Hepatocyte (in vitro differentiated cells): ENCODE results near the gene CRYBA4. TPM values are rescaled to one million over a fixed set of nuclear protein-coding genes. Genes with fewer than 3 reads are reported as not detected.

Source experiments
- DNase-seq: peaks from one replicate; pipeline ENCODE4 v3.0.0-alpha.2; 2016; ENCODE audit warnings: low spot score
- H2AFZ ChIP-seq: fragments of 200-600 bp; sonication (generic); 2 replicates; pipeline ENCODE4 v1.6.0; 2016; ENCODE audit warnings: antibody characterized with exemption, mild to moderate bottlenecking
- H3K27ac ChIP-seq: fragments of 200-600 bp; sonication (generic); 2 replicates; pipeline ENCODE4 v1.5.1; 2016; ENCODE audit warnings: mild to moderate bottlenecking
- H3K27me3 ChIP-seq: fragments of 200-600 bp; sonication (generic); 2 replicates; pipeline ENCODE4 v1.6.1; 2016
- H3K36me3 ChIP-seq: fragments of 200-600 bp; sonication (generic); replicated peaks from 2 replicates; pipeline ENCODE4 v1.5.1; 2016; ENCODE audit warnings: low read depth; ENCODE audit not compliant: insufficient read depth
- H3K4me1 ChIP-seq: fragments of 200-600 bp; sonication (generic); 2 replicates; pipeline ENCODE4 v1.5.1; 2016; ENCODE audit warnings: mild to moderate bottlenecking, moderate library complexity; ENCODE audit not compliant: insufficient read depth
- H3K4me2 ChIP-seq: fragments of 200-600 bp; sonication (generic); 2 replicates; pipeline ENCODE4 v1.6.0; 2016
- H3K4me3 ChIP-seq: fragments of 200-600 bp; sonication (generic); 2 replicates; pipeline ENCODE4 v1.5.1; 2016; ENCODE audit warnings: mild to moderate bottlenecking
- H3K79me2 ChIP-seq: fragments of 200-600 bp; sonication (generic); 2 replicates; pipeline ENCODE4 v1.6.0; 2017; ENCODE audit warnings: mild to moderate bottlenecking
- H3K9me2 ChIP-seq: fragments of 200-600 bp; sonication (generic); replicated peaks from 2 replicates; pipeline ENCODE4 v1.6.0; 2017; ENCODE audit warnings: mild to moderate bottlenecking; ENCODE audit not compliant: insufficient read depth
- H3K9me3 ChIP-seq: fragments of 200-600 bp; sonication (generic); 2 replicates; pipeline ENCODE4 v1.5.1; 2016; ENCODE audit warnings: low read depth, mild to moderate bottlenecking
- H4K20me1 ChIP-seq: fragments of 200-600 bp; sonication (generic); 2 replicates; pipeline ENCODE4 v1.6.0; 2016; ENCODE audit warnings: mild to moderate bottlenecking; ENCODE audit not compliant: insufficient read depth, poor library complexity, severe bottlenecking
- EZH2 ChIP-seq: fragments of 200-600 bp; sonication (generic); IDR thresholded peaks from 2 replicates; pipeline ENCODE4 v1.6.1; 2016; ENCODE audit warnings: antibody characterized with exemption, mild to moderate bottlenecking, borderline replicate concordance
- EZH2phosphoT487 ChIP-seq: fragments of 200-600 bp; sonication (generic); IDR thresholded peaks from one replicate; pipeline ENCODE4 v1.6.1; 2018; ENCODE audit warnings: antibody characterized with exemption, mild to moderate bottlenecking, low read depth, moderate library complexity; ENCODE audit not compliant: unreplicated experiment, severe bottlenecking
- WGBS: methylation state at CpG from one replicate; pipeline ENCODE4 v1.1.6; 2016; ENCODE audit warnings: low lambda C conversion rate; ENCODE audit errors: missing lambda C conversion rate; 5-methylcytosine and 5-hydroxymethylcytosine counted together
- polyA plus RNA-seq: library from polyadenylated mRNA; unstranded; fragments of >200 nt; fragmentation: Nextera tagmentation; extraction: Ambion mirVana; gene quantifications from 2 replicates; pipeline ENCODE4 v1.2.1, GENCODE V29; 2016
- total RNA-seq: library from RNA; depleted of rRNA; stranded (reverse); fragments of >200 nt; gene quantifications from 2 replicates; pipeline ENCODE4 v1.2.3, GENCODE V29; 2014
- TF ChIP-seq, protein P1 (sequence below): fragments of 200-600 bp; sonication (generic); IDR thresholded peaks from 2 replicates; pipeline ENCODE4 v1.5.1; 2016; ENCODE audit warnings: antibody characterized with exemption, mild to moderate bottlenecking; ENCODE audit not compliant: poor library complexity

Gene CRYBA4
- total and polyA plus RNA-seq, 2 experiments from 2014 or later: not detected

DNA sequence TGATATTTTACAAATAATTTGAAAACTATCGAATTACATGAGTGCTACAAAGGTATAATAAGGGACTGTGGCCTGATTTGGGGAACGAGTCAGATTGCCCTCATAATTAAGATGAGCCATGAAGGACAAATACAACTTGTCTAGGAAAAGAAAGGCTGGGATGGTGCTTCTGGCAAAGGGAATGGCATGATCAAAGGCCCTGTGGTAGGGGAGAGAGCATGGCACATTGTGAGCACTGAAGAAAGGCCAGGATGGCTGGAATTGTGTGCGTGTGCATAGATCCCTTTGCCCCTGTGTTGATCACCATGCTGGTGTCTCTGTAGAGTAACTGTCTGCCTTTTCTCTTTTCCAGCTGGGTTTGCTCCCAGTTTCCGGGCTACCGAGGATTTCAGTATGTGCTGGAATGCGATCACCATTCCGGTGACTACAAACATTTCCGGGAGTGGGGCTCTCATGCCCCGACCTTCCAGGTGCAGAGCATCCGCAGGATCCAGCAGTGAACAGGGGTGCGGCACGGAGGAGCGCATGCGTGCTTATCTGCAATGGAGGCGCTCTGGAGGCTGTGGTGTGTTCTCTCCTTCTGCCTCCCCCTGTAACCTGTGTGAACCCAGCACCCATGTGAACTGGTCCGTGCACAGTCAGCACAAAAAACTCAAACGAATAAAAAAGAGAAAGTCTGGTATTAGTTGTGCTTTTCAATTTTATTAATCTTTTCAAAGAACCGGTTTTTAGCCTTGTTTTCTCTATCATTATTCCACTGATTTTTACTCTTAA, 8.4 kb downstream of the CRYBA4 start:
- Histone ChIP-seq H3K79me2 (no peaks in the 10 kb centered on the region), H3K9me2 (no peaks in the 10 kb centered on the region), H3K4me3 (no peak overlapping the region), H3K9me3 (no peaks in the 10 kb centered on the region), H3K36me3 (no peaks in the 10 kb centered on the region), H2AFZ (no peak overlapping the region), H3K4me2 (no peak overlapping the region), H3K27me3 (no peaks in the 10 kb centered on the region), H3K4me1 (no peaks in the 10 kb centered on the region), H4K20me1 (no peaks in the 10 kb centered on the region), H3K27ac (no peak overlapping the region)
- no peak for DNase-seq
- TF ChIP-seq, protein P1, sequence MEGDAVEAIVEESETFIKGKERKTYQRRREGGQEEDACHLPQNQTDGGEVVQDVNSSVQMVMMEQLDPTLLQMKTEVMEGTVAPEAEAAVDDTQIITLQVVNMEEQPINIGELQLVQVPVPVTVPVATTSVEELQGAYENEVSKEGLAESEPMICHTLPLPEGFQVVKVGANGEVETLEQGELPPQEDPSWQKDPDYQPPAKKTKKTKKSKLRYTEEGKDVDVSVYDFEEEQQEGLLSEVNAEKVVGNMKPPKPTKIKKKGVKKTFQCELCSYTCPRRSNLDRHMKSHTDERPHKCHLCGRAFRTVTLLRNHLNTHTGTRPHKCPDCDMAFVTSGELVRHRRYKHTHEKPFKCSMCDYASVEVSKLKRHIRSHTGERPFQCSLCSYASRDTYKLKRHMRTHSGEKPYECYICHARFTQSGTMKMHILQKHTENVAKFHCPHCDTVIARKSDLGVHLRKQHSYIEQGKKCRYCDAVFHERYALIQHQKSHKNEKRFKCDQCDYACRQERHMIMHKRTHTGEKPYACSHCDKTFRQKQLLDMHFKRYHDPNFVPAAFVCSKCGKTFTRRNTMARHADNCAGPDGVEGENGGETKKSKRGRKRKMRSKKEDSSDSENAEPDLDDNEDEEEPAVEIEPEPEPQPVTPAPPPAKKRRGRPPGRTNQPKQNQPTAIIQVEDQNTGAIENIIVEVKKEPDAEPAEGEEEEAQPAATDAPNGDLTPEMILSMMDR: no peak
- TF ChIP-seq EZH2 (no peak), EZH2phosphoT487 (no peak)
- WGBS: 93% methylated on average over 18 of the region's 18 CpGs

DNA sequence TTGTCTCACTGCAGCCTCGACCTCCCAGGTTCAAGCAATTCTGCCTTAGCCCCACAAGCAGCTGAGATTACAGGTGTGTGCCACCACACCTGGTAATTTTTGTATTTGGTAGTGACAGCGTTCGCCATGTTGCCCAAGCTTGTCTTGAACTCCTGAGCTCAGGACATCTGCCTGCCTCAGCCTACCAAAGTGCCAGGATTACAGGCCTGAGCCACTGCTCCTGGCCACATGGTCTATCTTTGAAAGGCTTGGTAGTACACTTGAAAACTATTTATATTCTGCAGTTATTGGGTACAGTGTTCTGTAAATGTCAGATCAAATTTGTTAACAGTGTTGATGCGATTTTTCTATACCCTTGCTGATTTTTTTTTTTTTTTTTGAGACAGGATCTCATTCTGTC, 9.5 kb downstream of the CRYBA4 start:
- Histone ChIP-seq H3K27me3 (no peaks in the 10 kb centered on the region), H4K20me1 (no peaks in the 10 kb centered on the region), H3K4me3 (no peak overlapping the region), H3K9me3 (no peaks in the 10 kb centered on the region), H3K4me2 (no peak overlapping the region), H3K79me2 (no peaks in the 10 kb centered on the region), H2AFZ (no peak overlapping the region), H3K9me2 (no peaks in the 10 kb centered on the region), H3K27ac (no peak overlapping the region), H3K36me3 (no peaks in the 10 kb centered on the region), H3K4me1 (no peaks in the 10 kb centered on the region)
- WGBS: 95% methylated on average over 4 of the region's 4 CpGs
- TF ChIP-seq, protein P1: no peak
- no peak for TF ChIP-seq EZH2
- TF ChIP-seq EZH2phosphoT487: no peak
- no peak for DNase-seq

DNA sequence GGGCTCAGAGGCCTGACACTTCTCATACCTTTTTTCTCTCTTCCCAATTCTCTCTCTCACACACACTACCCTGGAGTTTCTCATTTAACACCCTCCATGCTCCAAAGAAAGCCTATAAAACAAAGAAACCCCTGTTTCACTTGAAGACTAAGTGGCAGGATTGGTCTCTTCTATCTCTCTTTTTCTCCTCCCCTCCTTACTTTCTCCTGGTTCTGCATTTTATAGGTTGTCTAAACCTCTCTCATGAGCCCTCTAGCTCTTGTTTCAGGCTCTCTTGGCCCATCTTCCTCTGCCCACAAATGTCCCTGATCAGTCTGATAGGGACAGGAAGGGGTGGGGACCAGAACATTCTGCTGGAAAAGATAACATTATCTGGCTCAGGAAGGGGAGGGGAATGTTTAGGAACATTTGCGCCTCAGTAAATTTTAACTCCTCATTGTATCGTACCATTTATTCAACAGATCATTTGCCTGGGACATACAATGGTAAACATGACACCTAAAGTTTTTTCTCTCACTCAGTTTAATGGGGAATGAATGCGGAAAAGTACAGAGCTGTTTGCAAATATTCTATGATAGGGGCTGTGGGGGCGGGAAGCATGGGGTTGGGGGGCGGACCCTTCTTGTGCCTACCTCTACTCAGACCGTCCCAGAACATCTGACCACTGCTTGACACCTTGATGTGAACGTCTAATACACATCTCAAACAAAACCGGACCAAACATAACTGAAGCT, 10.8 kb downstream of the CRYBA4 start:
- H3K27ac ChIP-seq: no peak overlapping the region
- no peak overlapping the region for H2AFZ ChIP-seq
- H4K20me1 ChIP-seq: no peaks in the 10 kb centered on the region
- H3K9me3 ChIP-seq: no peaks in the 10 kb centered on the region
- no peaks in the 10 kb centered on the region for H3K36me3 ChIP-seq
- H3K9me2 ChIP-seq: no peaks in the 10 kb centered on the region
- H3K27me3 ChIP-seq: no peaks in the 10 kb centered on the region
- WGBS: 54% methylated on average over 8 of the region's 8 CpGs
- H3K4me2 ChIP-seq: no peak overlapping the region
- no peaks in the 10 kb centered on the region for H3K4me1 ChIP-seq
- TF ChIP-seq EZH2phosphoT487 (no peak), EZH2 (no peak)
- TF ChIP-seq, protein P1: no peak
- DNase-seq: no peak
- no peaks in the 10 kb centered on the region for H3K79me2 ChIP-seq
- no peak overlapping the region for H3K4me3 ChIP-seq
